ENCODE results near the gene REG4. TPM values are rescaled to one million over a fixed set of nuclear protein-coding genes. Genes with fewer than 3 reads are reported as not detected.

Gene REG4
- total and polyA plus RNA-seq, 2 of the 4 experiments (the other 2 are of a cell fraction): not detected

GRCh38 chr1:119805247-119805646 lies 6.0 kb downstream of the REG4 start:
- no peaks in the 10 kb centered on the region for H4K20me1 ChIP-seq (ENCODE audit: insufficient read depth, low read length)
- ATAC-seq (ENCODE audit: low read depth): no peak
- no peak overlapping the region for H3K4me2 ChIP-seq (ENCODE audit: low read depth, low read length)
- H3K4ac ChIP-seq (ENCODE audit: low read depth, low read length): no peak overlapping the region
- no peak overlapping the region for H2BK5ac ChIP-seq (ENCODE audit: low read depth, low read length, poor library complexity, severe bottlenecking)
- H2AK9ac ChIP-seq (replicated peaks; ENCODE audit: low read depth, low read length, poor library complexity): no peak overlapping the region
- H3K4me1 ChIP-seq (ENCODE audit: control insufficient read depth, insufficient read depth, low read length): peaks cover 5% of the 10 kb centered on the region
- WGBS, 2 experiments (ENCODE audit: extremely low coverage in 2 of 2, insufficient read length in 1 of 2): 89% methylated on average over 5 of the region's 8 CpGs; no CpG with 5 or more reads in 1 of the 2 experiments
- dilution Hi-C loops (cut with HindIII; ENCODE audit: low sequenced_read_pairs, unreplicated experiment) (no loop called here), intact Hi-C loops (cut with micrococcal nuclease) (loop anchor here (5.0 kb wide), 1 partner anchor 137 kb away; no protein-coding TSS in a partner anchor), in situ Hi-C loops (cut with MboI; ENCODE audit: low sequenced_read_pairs) (no loop called here)
- H3K23ac ChIP-seq (ENCODE audit: low read depth, low read length): no peak overlapping the region
- CTCF ChIA-PET: no interaction called here
- no peak overlapping the region for H3K14ac ChIP-seq (replicated peaks; ENCODE audit: low read depth, low read length)
- H3K79me1 ChIP-seq (ENCODE audit: low read depth in 1 of 2, low read length in 2 of 2): no peaks in the 10 kb centered on the region
- no peak overlapping the region for H2BK20ac ChIP-seq (ENCODE audit: low read depth, low read length)
- no peak overlapping the region for H2BK120ac ChIP-seq (ENCODE audit: low read depth, low read length)
- no peaks in the 10 kb centered on the region for H3K9me1 ChIP-seq (ENCODE audit: insufficient read depth, low read length)
- POLR2A ChIA-PET (ENCODE audit: unreplicated experiment): no interaction called here
- BruUV-seq (replicated peaks): no TSS peak
- TF ChIP-seq MXI1 (IDR thresholded peaks at IDR 0.05; ENCODE audit: borderline replicate concordance, low read depth, low read length) (no peak), RFX5 (IDR thresholded peaks at IDR 0.05; ENCODE audit: low read depth, low read length) (no peak), MAZ (IDR thresholded peaks at IDR 0.05; ENCODE audit: borderline replicate concordance, low read depth, low read length) (no peak), FOS (IDR thresholded peaks at IDR 0.05; ENCODE audit: low read depth, low read length) (no peak), CHD1 (IDR thresholded peaks at IDR 0.05; ENCODE audit: low read depth, low read length) (no peak), POLR2A (IDR thresholded peaks at IDR 0.05; ENCODE audit: low read depth, low read length) (no peak), USF2 (IDR thresholded peaks at IDR 0.05; ENCODE audit: low read depth, low read length) (no peak), RCOR1 (IDR thresholded peaks at IDR 0.05; ENCODE audit: insufficient replicate concordance, low read length) (no peak)
- no peak overlapping the region for H3K4me3 ChIP-seq (ENCODE audit: insufficient read depth, low read depth, low read length)
- no peak overlapping the region for H2BK15ac ChIP-seq (ENCODE audit: low read depth, low read length)
- H2AK5ac ChIP-seq (ENCODE audit: low read depth, low read length): no peak overlapping the region
- no peak overlapping the region for H4K5ac ChIP-seq (ENCODE audit: low read depth, low read length)
- no peak overlapping the region for H4K8ac ChIP-seq (ENCODE audit: low read depth in 2 of 2, low read length in 2 of 2)
- H3K56ac ChIP-seq (ENCODE audit: extremely low read depth, insufficient read depth, low read length): no peak overlapping the region
- H3K27ac ChIP-seq (ENCODE audit: insufficient read depth, low read length): no peak overlapping the region
- no peak overlapping the region for H2AFZ ChIP-seq (replicated peaks; ENCODE audit: low read length, poor library complexity)
- peaks cover 12% of the 10 kb centered on the region for H3K27me3 ChIP-seq (ENCODE audit: control insufficient read depth, insufficient read depth, low read length)
- H3K9me3 ChIP-seq (ENCODE audit: control insufficient read depth, insufficient read depth, low read length): no peaks in the 10 kb centered on the region
- H3K9ac ChIP-seq (ENCODE audit: low read depth, low read length): no peak overlapping the region
- H3K36me3 ChIP-seq (ENCODE audit: control insufficient read depth, insufficient read depth, low read length): no peaks in the 10 kb centered on the region
- H4K91ac ChIP-seq (ENCODE audit: insufficient read depth, low read depth, low read length): no peak overlapping the region
- no peak for DNase-seq
- no peak overlapping the region for H3K18ac ChIP-seq (ENCODE audit: low read depth, low read length)
